Activated T-cell treated with anti-CD3 and anti-CD28 coated beads, Interleukin-2, amount 50 U/mL, for 4 hours (primary cell): ENCODE results near the gene RGS6. TPM values are rescaled to one million over a fixed set of nuclear protein-coding genes. Genes with fewer than 3 reads are reported as not detected.

ENCODE experiments used
- ATAC-seq, 2 donors: fragments of 200-7000 bp; cut with Tn5 transposase; one replicate each; pipeline ENCODE4 v1.10.0; 2021
- DNase-seq: peaks from one replicate; pipeline ENCODE4 v3.0.0-alpha.2; 2020
- H3K27me3 Mint-ChIP-seq: one replicate; pipeline ENCODE4 v1.8.0; 2021; ENCODE audit warnings: low read depth, mixed read lengths
- H3K36me3 Mint-ChIP-seq: one replicate; pipeline ENCODE4 v1.8.0; 2022; ENCODE audit warnings: mixed read lengths; ENCODE audit not compliant: insufficient read depth
- H3K4me1 Mint-ChIP-seq: one replicate; pipeline ENCODE4 v1.8.0; 2021; ENCODE audit warnings: low read depth, mixed read lengths
- H3K4me3 Mint-ChIP-seq: one replicate; pipeline ENCODE4 v1.8.0; 2021; ENCODE audit warnings: mild to moderate bottlenecking, moderate library complexity, mixed read lengths
- H3K9me3 Mint-ChIP-seq: one replicate; pipeline ENCODE4 v1.8.0; 2021; ENCODE audit warnings: mixed read lengths
- total RNA-seq, 3 donors: library from RNA; stranded (reverse); gene quantifications; one replicate each; pipeline ENCODE4 v1.2.1, GENCODE V29; 2021

Gene RGS6
- total RNA-seq, 3 donors from 2014 or later: 0.03 TPM; not detected in 2

DNA sequence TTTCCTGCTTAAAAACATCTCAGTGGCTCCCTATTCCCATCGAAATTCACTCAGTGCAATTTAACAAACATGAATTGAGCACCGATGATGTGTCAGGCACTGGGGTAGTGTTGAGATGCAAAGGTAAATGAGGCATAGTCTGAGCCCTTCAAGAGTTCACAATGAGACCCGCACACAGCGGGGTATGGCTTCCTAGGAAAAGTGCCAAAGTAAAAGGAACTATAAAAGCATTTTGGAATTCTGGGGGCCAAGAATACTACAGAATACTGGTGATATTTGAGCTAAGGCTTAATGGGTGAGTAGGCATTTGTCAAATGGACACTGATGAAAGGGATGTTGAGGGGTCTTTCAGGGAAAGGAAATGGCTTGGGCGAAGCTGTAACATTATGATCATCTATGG lies 646.3 kb downstream of the RGS6 start:
- H3K36me3 Mint-ChIP-seq: no peaks in the 10 kb centered on the region
- no peak overlapping the region for H3K4me3 Mint-ChIP-seq
- H3K4me1 Mint-ChIP-seq: no peaks in the 10 kb centered on the region
- DNase-seq (no peak), ATAC-seq (no peak)
- H3K9me3 Mint-ChIP-seq: no peaks in the 10 kb centered on the region
- no peaks in the 10 kb centered on the region for H3K27me3 Mint-ChIP-seq

DNA sequence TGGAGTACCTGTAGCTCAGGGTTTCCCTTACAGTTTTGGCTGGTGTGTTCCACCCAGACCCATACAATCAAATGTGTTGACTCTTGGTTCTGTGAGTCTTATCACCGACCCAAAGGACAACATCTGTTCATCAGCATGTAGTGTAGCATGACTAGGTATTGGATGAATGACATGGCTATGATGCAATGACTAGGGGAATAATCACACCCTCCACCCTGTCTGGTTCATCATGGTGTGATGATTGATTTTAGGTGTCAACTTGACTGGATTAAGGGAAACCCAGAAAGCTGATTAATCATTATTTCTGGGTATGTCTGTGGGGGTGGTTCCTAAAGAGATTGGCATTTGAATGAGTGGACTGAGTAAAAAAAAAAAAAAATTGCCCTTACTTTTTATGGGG lies 650.4 kb downstream of the RGS6 start:
- ATAC-seq (peak; percentile 65 to 87), DNase-seq (no peak)
- H3K9me3 Mint-ChIP-seq: no peaks in the 10 kb centered on the region
- H3K36me3 Mint-ChIP-seq: no peaks in the 10 kb centered on the region
- H3K4me3 Mint-ChIP-seq: no peak overlapping the region
- no peaks in the 10 kb centered on the region for H3K27me3 Mint-ChIP-seq
- H3K4me1 Mint-ChIP-seq: no peaks in the 10 kb centered on the region

DNA sequence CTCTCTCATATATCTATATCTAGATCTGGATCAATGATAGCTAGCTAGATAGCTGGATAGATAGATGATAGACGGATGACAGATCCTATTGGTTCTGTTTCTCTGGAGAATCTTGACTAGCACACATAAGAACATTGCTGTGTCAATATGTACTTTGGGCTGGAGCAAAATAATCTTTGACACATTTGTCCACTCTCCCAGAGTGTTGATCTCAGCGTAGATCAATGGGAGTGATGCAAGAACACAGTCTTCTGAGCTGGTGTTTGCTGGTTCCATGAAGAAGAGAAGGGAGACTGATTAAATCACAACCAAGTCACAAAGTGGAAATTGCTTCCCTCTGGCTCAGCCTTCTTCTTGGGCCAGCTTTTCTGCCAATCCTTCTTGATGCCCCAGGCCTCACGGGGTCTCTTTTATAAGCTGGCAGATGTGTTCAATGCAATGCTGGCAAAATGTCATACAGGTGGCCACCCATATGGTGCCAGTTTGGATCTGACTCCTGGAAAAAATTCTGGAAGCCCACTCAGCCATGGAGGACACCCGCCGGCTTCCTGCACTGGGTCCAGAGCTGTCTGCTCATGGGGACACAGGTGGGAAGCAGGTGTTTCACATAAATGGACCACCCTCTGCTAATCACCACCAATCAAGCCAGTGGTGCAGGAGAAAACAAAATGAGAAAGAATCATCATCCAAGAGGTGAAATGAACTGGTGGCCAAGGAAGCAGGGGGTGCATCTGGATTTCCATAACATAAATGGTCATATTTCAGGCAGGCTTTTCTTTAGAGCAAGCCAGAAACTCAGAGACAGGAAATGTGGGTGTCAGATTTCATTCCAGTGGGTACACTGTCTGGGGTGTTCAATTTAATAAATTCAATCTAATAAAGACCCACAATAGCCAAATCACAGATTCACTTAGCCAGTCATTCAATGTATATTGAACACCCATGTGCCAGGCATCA lies 651.4 kb downstream of the RGS6 start:
- H3K4me3 Mint-ChIP-seq: no peak overlapping the region
- no peaks in the 10 kb centered on the region for H3K27me3 Mint-ChIP-seq
- no peaks in the 10 kb centered on the region for H3K36me3 Mint-ChIP-seq
- no peaks in the 10 kb centered on the region for H3K9me3 Mint-ChIP-seq
- ATAC-seq (no peak), DNase-seq (no peak)
- no peaks in the 10 kb centered on the region for H3K4me1 Mint-ChIP-seq

DNA sequence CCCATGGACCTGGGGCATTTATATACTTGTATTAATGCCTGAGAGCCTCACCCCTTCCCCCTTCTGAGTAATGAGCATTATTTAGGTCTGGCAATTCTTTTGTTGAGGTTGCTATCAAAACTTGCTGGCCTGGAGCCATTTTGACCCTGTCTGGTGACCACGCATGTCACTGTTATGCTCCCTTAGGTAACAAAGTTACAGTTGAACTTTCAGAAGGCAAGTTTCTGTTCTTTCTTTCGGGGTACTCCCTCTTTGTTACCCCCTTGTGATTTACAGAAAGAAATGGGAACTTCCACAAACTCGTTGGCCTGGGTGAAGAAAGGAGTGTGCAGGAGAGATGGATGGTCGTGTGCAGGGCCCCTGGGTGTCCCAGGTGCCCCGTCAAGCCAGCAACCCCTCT lies 656.3 kb downstream of the RGS6 start:
- no peak overlapping the region for H3K4me3 Mint-ChIP-seq
- peaks cover 3% of the 10 kb centered on the region for H3K27me3 Mint-ChIP-seq
- no peak for ATAC-seq

DNA sequence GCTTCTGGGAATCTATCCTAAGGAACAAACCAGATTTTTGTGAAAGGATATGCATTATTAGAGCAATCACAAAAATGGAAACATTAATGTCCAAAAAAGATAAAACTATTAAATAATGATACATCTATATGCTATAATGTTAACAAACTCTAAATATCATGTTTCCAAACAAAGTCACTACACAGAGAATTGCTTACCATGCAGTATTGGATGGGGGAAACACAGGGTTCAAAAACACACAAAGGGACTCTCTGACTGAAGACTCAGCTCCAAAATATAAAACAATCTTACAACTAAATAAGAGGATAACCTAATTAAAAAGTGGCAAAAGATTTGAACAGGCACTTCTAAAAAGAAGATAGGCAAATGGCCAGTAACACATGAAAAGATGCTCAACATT lies 657.4 kb downstream of the RGS6 start:
- H3K27me3 Mint-ChIP-seq: peaks cover 3% of the 10 kb centered on the region
- H3K36me3 Mint-ChIP-seq: no peaks in the 10 kb centered on the region
- no peak overlapping the region for H3K4me3 Mint-ChIP-seq
- no peaks in the 10 kb centered on the region for H3K9me3 Mint-ChIP-seq
- no peak for DNase-seq
- peaks cover 46% of the 10 kb centered on the region for H3K4me1 Mint-ChIP-seq
- ATAC-seq: no peak

More for the DNA sequence above, 656.3 kb downstream of the RGS6 start:
- DNase-seq: no peak
- Mint-ChIP-seq H3K9me3 (no peaks in the 10 kb centered on the region), H3K36me3 (no peaks in the 10 kb centered on the region), H3K4me1 (peaks cover 36% of the 10 kb centered on the region)

DNA sequence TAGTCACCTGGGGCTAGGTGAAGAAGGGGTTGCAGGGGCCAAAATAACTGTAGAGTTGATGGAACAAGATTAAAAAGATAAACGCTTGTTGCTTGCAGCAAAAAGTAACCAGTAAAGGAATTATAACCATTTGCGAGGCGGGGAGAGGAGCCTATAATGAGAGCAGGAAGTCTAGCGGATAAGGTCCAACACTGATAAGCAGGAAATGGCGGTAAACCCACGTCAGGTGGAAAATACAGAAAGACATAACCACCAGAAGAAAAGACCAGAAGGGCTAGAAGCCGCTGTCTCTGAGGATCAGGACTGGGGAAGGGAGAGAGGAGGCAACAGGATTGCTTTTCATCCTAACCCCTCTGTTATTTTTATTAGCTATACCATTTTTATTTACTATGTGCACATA lies 658.3 kb downstream of the RGS6 start:
- Mint-ChIP-seq H3K9me3 (no peaks in the 10 kb centered on the region), H3K4me3 (no peak overlapping the region), H3K27me3 (peaks cover 3% of the 10 kb centered on the region), H3K36me3 (no peaks in the 10 kb centered on the region), H3K4me1 (peaks cover 55% of the 10 kb centered on the region)
- no peak for ATAC-seq
- DNase-seq: no peak

DNA sequence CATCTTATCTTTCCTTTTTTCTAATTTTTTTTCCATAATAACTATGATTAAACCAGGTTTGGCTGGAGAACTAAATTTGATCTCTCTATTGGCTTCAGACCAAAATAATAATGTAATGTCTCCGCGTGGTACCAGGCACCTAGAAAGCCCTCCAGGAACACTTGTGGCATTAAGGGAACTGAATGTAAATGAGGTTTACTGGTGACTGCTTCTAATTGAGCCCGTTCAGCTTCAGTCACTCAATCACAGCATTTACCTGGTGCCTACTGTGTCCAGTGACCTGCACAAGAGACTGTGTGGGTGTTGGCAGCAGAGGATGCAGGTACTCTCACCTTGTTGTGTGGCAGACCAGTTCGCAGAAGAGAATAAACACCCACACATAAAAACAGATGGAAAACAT lies 659.2 kb downstream of the RGS6 start:
- Mint-ChIP-seq H3K36me3 (no peaks in the 10 kb centered on the region), H3K9me3 (no peaks in the 10 kb centered on the region), H3K4me3 (no peak overlapping the region), H3K4me1 (peaks cover 58% of the 10 kb centered on the region), H3K27me3 (peaks cover 6% of the 10 kb centered on the region)
- DNase-seq (no peak), ATAC-seq (no peak)

DNA sequence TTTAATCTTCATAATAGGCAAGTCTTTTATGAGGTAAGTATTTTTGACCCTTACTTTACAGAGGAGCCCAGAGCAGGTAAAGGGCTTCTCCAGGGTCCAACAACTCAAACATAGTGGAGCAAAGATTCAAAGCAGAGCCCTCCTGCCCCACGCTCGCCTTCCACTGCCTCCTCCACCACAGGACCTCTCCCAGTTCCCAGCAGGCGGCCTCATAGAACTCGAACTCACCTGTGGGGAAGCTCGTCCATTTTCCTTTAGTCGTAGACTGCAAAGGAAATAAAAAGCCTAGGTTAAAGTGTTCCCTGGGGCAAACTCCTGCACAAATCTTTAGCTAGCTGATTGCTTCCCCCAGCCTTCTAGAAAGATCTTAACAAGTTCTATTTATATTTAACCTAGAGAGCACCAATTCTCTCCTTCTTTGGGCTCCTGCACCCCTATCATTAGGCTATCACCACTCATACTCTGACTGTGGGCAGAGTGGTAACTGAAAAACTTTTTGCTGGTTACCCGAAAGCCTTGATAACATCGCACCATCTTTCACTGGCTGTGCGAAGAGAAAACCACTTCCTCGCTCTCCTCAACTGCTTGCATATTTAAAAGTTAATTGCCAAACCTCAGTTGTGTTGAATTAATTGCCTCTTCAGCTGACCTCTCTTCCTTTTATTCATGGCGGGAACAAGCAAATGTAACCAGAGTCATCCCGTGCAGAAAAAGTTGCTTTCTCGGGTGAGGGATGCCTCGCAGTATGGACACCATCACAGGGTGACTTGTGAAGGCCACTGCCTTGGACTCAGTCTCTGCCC lies 662.1 kb downstream of the RGS6 start:
- Mint-ChIP-seq H3K36me3 (no peaks in the 10 kb centered on the region), H3K4me3 (peak overlapping the region; percentile 67), H3K27me3 (peaks cover 8% of the 10 kb centered on the region), H3K4me1 (peaks cover 58% of the 10 kb centered on the region), H3K9me3 (no peaks in the 10 kb centered on the region)
- no peak for DNase-seq
- ATAC-seq: peak; percentile 92 to 96

DNA sequence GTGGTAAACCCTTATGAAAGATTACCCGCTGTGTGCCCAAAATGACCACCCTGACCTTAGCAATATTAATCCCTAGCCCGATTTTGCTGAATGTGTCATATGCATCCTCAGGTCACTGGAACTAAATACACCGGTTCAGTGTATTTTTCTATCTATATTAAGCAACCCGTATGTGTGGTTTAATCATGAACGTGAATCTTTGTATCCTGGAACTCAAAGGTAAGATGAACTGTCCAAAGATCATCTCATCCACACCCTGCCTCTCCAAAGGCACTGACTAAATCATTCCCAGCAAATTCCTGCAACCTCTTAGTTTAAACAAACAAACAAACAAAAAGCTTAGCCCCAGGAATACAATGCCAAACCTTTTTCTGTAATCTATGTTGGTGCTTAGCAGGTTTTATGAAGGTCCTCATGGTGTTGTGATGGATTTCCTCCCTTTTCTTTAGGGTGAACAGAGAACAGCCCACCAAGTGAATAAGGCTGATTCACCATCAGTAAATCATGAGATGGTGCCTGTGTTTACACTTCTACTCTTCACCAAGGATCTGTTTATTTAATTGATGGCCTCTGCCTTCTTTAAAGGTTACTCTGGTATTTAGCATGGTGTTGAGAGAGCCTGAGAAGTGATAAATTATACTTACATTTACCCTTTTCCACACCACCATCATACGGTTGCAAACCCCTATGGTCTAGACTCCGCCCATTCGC lies 663.1 kb downstream of the RGS6 start:
- no peaks in the 10 kb centered on the region for H3K36me3 Mint-ChIP-seq
- ATAC-seq (no peak), DNase-seq (no peak)
- H3K4me1 Mint-ChIP-seq: peaks cover 51% of the 10 kb centered on the region
- peaks cover 10% of the 10 kb centered on the region for H3K27me3 Mint-ChIP-seq
- H3K9me3 Mint-ChIP-seq: no peaks in the 10 kb centered on the region
- H3K4me3 Mint-ChIP-seq: no peak overlapping the region

DNA sequence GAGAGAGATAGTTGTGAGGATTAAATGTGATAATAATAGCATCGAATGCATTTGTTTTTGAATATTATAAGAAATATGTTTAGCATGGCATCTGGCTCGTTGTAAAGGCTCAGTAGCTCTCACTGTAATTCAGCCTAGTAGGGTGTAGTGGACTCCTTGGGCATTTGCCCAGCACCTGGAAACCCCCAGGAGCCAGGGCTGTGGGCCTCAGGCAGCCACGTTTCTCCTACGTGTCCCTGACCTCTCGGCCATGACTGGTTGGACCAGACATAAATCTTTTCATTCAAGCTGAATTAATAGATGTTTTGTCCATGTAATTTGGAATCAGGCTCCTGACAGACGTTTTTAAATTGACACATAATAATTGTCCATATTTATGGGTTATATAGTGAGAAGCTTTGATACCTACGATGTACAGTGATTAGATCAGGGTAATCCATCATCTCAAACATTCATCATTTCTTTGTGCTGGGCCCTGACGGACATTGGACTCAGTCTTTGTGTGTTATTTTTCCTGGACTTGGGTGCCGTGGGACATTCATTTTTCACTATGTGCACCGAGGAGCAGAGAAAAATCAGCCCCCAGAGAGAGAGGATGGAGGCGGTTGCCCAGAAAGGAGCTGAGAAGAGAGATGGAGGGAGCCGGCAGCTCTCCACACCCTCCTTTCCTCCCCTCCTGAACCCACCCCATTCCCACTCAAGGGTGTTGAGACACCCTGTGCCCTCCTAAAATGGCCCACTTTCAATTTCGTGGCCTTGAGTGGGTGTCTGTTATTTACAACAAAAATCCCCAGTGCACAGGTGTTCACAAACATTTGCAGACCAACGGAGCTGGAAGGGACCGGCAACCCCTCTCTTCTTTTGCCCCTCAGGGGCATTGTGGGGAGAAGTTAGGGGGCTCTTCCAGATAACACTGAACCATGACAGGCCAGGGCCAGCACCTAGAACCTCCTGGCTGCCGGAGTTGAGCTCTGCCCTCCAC lies 665.3 kb downstream of the RGS6 start:
- Mint-ChIP-seq H3K4me3 (no peak overlapping the region), H3K27me3 (peaks cover 9% of the 10 kb centered on the region), H3K9me3 (no peaks in the 10 kb centered on the region), H3K4me1 (peaks cover 30% of the 10 kb centered on the region), H3K36me3 (no peaks in the 10 kb centered on the region)
- no peak for ATAC-seq
- DNase-seq: no peak

DNA sequence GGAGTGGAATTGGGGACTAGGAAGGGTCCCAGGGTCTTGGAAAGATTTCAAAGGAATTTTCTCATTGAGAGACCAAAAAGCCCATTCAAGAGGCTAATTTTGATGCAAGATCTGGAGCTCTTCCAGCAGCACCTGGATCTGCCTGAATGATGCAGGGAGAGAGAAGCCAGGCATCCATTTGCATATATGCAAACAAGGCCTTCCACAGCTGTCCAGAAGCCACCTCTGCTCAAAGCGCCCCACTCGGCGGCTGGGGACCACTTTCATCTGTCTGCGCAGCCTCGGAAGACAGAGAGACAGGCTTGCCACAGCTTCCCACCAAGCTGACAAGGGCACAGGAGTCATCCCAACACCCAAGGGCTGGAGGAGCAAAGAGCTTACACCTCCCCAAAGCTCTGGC lies 666.1 kb downstream of the RGS6 start:
- no peaks in the 10 kb centered on the region for H3K9me3 Mint-ChIP-seq
- no peak for DNase-seq
- peaks cover 24% of the 10 kb centered on the region for H3K4me1 Mint-ChIP-seq

DNA sequence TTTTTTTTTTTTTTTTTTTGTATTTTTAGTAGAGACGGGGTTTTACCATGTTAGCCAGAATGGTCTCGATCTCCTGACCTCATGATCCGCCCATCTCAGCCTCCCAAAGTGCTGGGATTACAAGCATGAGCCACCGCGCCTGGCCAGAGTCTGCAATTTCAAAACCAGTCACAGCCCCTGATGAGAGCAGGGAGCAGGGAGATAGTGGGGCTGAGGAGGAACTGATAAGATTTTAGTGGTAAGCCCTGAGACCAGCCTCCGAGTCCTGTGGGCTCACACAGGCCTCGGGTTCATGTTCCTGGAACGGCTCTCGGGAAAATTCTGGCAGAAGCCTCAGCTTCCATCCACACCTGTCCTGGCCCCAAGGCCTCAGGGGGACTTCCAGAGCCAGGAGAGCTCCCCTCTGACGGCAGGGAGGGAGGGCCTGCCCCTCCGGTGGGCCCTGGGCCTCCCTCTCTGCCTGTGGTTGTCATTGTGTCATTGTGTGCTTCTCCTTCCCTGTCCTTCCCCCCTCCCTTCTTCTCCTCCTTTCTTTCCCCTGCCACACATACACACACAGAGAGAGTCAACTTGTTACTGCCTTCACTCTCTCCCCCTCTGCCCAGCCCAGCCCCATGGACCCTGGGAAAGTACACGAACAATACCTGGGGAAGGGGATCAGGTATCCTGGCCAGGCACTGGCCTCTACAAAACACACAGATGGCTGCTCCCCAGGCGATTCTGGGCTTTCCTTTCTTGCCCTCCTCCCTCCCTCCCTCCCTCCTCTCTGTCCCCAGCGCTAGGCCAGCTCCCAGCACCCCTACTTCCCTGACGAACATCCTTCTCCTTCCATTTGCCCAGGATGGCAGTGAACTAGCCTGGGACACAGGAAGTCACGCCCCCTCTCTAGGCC lies 667.6 kb downstream of the RGS6 start:
- Mint-ChIP-seq H3K27me3 (peaks cover 9% of the 10 kb centered on the region), H3K4me1 (peaks cover 10% of the 10 kb centered on the region), H3K9me3 (no peaks in the 10 kb centered on the region), H3K36me3 (no peaks in the 10 kb centered on the region), H3K4me3 (no peak overlapping the region)
- ATAC-seq (no peak), DNase-seq (no peak)

More for the DNA sequence above, 666.1 kb downstream of the RGS6 start:
- no peak for ATAC-seq
- Mint-ChIP-seq H3K4me3 (no peak overlapping the region), H3K36me3 (no peaks in the 10 kb centered on the region), H3K27me3 (peaks cover 9% of the 10 kb centered on the region)
